Right atrium auricular region (tissue), 2 donors: ENCODE data around the gene RASSF3. TPM values are rescaled to one million over a fixed set of nuclear protein-coding genes. Genes with fewer than 3 reads are reported as not detected.

Experiments used
- DNase-seq: peaks from one replicate; pipeline ENCODE4 v3.0.0-alpha.2; 2019; ENCODE audit warnings: low spot score
- H3K27ac ChIP-seq, 2 donors: fragments of 200-600 bp; sonication (generic); 1 replicate in 1 of 2; 2 replicates in 1 of 2; pipeline ENCODE4 v1.5.1; 2016 to 2019
- H3K27me3 ChIP-seq, 2 donors: fragments of 200-600 bp; sonication (generic); one replicate each; pipeline versions ENCODE4 v1.5.1 to v1.6.0; 2017 to 2019
- H3K36me3 ChIP-seq: fragments of 200-600 bp; sonication (generic); one replicate; pipeline ENCODE4 v1.5.1; 2016
- H3K4me1 ChIP-seq, 2 donors: fragments of 200-600 bp; sonication (generic); one replicate each; pipeline versions ENCODE4 v1.5.1 to v1.6.0; 2017 to 2019
- H3K4me3 ChIP-seq, 2 donors: fragments of 200-600 bp; sonication (generic); 1 replicate in 1 of 2; 2 replicates in 1 of 2; pipeline ENCODE4 v1.5.1; 2017 to 2019; ENCODE audit warnings: mild to moderate bottlenecking in 1 of 2, moderate library complexity in 1 of 2
- H3K9me3 ChIP-seq, 2 donors: fragments of 200-600 bp; sonication (generic); one replicate each; pipeline ENCODE4 v1.5.1; 2019
- CTCF ChIP-seq, 2 donors: fragments of 200-600 bp; sonication (generic); IDR thresholded peaks; one replicate each; pipeline ENCODE4 v1.5.1; 2019; ENCODE audit warnings: antibody characterized with exemption in 2 of 2
- total RNA-seq, 2 donors: library from RNA; depleted of rRNA; stranded (reverse); fragments of >200 nt; gene quantifications; one replicate each; pipeline ENCODE4 v1.1.0, GENCODE V29; 2016

RASSF3 gene
- total RNA-seq, 2 donors from 2014 or later = 55.4 to 88.4 TPM

DNA sequence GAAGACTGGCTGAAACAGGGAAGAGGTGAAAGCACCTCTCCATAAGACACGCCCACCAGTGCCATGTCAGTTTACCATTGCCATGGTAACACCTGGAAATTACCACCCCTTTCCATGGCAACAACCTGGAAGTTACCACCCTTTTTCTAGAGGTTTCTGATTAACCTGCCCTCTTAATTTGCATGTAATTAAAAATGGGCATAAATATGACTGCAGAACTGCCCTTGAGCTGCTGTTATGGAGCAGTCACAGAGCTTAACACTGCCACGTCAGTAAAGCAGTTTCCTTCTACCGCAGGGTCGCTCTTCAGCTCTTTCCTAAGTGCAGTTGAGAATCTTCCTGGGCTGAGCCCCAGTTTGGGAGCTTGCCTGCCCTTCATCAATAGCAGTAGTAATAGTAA lies 55.2 kb downstream of the RASSF3 start:
- Histone ChIP-seq H3K9me3 (no peaks in the 10 kb centered on the region), H3K4me1 (peaks cover 0 to 67% of the 10 kb centered on the region in 2 donors), H3K27me3 (no peaks in the 10 kb centered on the region), H3K36me3 (no peaks in the 10 kb centered on the region), H3K4me3 (peak overlapping the region in 1 of 2 donors; percentile 4), H3K27ac (peak overlapping the region; percentile 64 to 94)
- no peak for TF ChIP-seq CTCF (IDR thresholded peaks at IDR 0.05)
- no peak for DNase-seq

DNA sequence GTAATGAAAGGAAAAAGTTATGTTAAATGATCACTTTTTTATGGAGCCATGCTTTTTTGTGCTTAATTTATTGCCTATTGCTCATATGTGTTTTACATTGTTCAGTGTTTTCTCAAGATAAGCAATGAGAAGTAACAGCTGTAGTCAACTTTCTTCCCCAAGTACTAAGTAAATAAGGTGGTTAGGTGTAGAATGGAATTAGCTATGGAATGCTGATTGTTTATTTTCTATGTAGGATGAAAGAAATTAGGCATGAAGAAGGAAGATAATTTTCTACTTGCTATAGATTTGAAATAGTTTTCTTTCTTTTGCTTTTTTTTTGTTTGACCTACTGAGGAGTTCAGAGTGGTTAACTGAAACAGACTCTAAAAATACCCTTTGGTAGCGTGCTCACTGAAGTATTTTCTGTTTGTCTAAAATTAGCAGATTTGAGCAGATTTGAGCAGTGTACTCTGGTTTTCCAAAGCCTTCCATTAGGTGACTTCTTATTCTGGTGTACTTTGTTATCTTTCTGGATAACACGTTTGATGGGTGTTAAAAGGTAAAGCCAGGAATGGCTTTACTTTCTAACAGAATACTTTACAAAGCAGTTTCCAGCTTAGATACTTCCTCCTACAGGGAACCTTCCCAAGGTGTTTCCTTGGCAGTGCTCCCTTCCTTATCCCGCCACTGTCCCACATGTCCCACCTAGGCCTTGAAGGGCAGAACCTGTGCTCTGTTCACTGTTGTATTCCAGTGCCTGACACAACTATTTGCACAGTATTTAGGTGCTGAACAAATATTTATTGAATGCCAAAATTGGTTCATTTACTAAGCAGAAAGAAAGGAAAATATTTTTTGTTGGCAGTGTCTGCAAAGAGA lies 56.0 kb downstream of the RASSF3 start:
- no peak for DNase-seq
- no peak for TF ChIP-seq CTCF (IDR thresholded peaks at IDR 0.05)
- H3K36me3 ChIP-seq = no peaks in the 10 kb centered on the region
- no peaks in the 10 kb centered on the region for H3K9me3 ChIP-seq
- H3K4me1 ChIP-seq = peaks cover 0 to 73% of the 10 kb centered on the region in 2 donors
- peak overlapping the region; percentile 64 to 94 for H3K27ac ChIP-seq
- no peaks in the 10 kb centered on the region for H3K27me3 ChIP-seq
- H3K4me3 ChIP-seq = peak overlapping the region in 1 of 2 donors; percentile 4

DNA sequence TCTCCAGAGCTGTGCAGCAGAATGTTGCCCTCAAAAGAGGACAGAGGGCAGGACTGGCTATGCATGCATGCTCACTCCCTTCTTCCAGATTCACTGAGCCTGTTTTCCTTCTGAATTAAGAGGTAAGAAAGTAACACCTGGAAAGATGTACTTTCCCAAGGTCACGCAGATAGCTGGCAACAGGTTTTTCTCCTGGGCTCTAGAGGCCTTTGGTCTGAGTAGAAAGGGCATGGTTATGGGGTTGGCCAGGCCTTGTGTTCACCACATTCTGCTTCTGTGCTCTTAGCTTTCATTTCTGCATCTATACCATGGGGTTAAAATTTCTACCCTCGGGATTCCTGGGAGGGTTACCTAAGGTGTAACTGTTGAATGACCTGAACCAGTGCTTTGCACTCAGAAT lies 57.5 kb downstream of the RASSF3 start:
- Histone ChIP-seq H3K9me3 (no peaks in the 10 kb centered on the region), H3K36me3 (no peaks in the 10 kb centered on the region), H3K4me1 (peaks cover 0 to 85% of the 10 kb centered on the region in 2 donors), H3K27me3 (no peaks in the 10 kb centered on the region), H3K4me3 (no peak overlapping the region), H3K27ac (peak overlapping the region; percentile 64 to 94)
- DNase-seq = no peak
- TF ChIP-seq CTCF (IDR thresholded peaks at IDR 0.05) = no peak

DNA sequence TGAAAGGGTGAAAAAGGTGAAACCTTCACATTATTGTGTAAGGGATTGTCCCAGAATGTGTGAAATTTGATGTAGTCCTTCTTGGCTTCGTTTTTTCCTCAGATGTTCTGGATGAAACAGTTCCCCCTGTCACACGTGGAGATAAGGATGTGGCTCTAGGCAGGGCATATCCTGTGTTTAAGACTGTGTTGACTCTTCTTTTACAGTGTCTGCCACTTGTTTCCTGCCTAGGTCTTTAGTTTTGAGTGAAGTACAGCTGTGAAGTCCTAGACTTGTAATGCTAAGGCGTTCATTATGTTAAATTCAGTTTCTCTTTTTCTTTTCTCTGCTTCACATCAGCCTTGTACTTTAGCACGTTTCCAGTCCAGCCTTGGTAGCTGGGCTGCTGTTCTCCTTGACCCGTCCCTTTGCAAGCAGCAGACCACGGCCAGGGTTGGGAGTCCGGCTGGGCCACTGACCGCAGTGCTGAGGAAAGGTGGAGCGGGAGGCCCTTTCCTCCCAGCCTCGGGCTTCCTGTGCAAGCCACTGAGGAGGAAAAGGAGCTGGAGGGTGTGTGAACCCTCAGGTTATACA lies 59.1 kb downstream of the RASSF3 start:
- DNase-seq = no peak
- Histone ChIP-seq H3K36me3 (no peaks in the 10 kb centered on the region), H3K27me3 (no peaks in the 10 kb centered on the region), H3K4me3 (peak overlapping the region in 1 of 2 donors; percentile 7), H3K27ac (peak overlapping the region; percentile 47 to 94), H3K9me3 (no peaks in the 10 kb centered on the region), H3K4me1 (peaks cover 0 to 96% of the 10 kb centered on the region in 2 donors)
- TF ChIP-seq CTCF (IDR thresholded peaks at IDR 0.05) = no peak

DNA sequence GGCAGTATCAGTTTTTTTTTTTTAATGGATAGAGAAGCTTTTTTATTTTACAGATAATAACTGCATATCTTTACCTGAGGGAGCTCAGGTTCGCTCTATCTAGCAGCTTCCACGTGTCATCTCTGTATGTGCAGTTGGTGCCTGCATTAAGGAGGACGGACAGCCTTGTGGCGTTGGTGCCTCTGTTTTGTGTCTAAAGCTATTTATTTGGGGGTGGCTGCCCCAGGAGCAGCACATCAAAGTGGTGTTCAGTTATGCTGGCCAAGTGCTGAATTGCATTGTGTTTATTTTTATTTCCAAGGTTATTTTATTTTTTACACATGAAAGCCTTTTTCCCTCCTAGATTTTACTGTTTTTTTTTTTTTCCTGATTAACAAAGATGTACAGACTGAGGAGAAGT lies 59.7 kb downstream of the RASSF3 start:
- Histone ChIP-seq H3K4me3 (no peak overlapping the region), H3K4me1 (peaks cover 0 to 96% of the 10 kb centered on the region in 2 donors), H3K27me3 (no peaks in the 10 kb centered on the region)

More for the DNA sequence above, 59.7 kb downstream of the RASSF3 start:
- no peaks in the 10 kb centered on the region for H3K36me3 ChIP-seq
- peak in 1 of 2 donors; percentile 19 for TF ChIP-seq CTCF (IDR thresholded peaks at IDR 0.05)
- H3K27ac ChIP-seq = peak overlapping the region; percentile 47 to 94
- no peak for DNase-seq
- no peaks in the 10 kb centered on the region for H3K9me3 ChIP-seq
